ENCODE results near the gene LRRC10B.
"Not testable (repeated sequence)": the region's sequence is repeated elsewhere in the genome, so short reads cannot be mapped to it uniquely, and the experiment has no call there.

LRRC10B gene

DNA sequence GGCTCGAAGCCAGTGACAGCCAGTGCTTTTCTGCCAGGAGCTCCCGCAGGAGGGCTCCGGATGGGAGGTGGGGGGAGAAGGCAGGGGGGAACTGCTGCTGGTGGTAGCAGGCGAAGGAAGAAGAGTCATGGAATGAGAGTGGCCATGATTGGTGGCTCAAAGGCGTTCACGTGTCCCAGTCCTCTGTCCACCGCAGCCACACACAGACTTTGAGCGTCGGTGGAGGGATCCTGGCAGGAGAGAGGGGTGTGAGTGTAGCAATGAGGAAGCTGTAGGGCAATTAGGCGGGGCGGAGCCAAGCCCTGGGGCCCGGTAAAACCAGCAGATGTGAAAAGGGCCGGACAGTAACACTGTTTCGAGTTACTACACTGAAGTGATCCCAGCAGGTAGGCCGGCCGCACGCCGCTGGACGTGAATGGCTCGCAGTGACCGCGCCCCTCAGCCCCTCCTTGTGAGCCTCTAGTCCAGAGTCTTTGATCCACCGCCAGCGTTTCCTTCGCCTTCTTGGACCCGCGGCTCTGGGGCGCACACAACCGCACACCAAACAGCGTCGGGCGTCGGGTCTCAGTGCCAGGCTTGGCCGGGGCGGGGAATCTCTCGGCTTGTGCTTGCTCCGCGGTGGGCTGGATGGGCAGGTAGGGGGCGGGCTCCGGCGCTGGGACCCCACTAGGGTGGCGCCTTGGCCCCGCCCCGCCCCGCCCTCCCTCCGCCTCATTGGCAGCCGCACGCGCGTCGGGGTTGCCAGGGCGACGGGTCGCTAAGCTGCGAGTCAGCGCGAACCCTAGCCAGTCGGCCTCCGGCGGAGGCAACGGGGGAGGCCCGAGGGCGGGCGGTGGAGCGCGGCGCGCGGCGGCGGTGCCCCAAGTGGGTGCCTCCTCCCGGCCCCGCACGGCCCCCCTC lies at the start of gene LRRC10B:
Gene LRRC10B (plus strand): TSS at position 788 of the 900 bp plus-strand sequence. CDS start 250 bp downstream, outside the sequence.
- H3K27me3 ChIP-seq (replicated peaks; ENCODE audit: control insufficient read depth, insufficient read depth, low read length) = peaks cover 50% of the 10 kb centered on the region
- no peak within 1 kb of the TSS for H3K9ac ChIP-seq (ENCODE audit: low read length)
- peak within 1 kb of the TSS; percentile 29 for H3K4me3 ChIP-seq (ENCODE audit: low read length)
- DNase-seq (ENCODE audit: low read depth) = peak; percentile 39
- H3K9me3 ChIP-seq (ENCODE audit: control insufficient read depth, low read length) = no peaks in the 10 kb centered on the region
- H3K4me1 ChIP-seq (ENCODE audit: control insufficient read depth, insufficient read depth, low read length) = peaks cover 4% of the 10 kb centered on the region
- no peaks in the 10 kb centered on the region for H3K36me3 ChIP-seq (ENCODE audit: control insufficient read depth, insufficient read depth, low read length, severe bottlenecking)

GRCh38 chr11:61460474-61460881 lies 48.1 kb upstream of the LRRC10B start:
- Histone ChIP-seq H3K36me3 (ENCODE audit: control insufficient read depth, insufficient read depth, low read length, severe bottlenecking) (peaks cover 3% of the 10 kb centered on the region), H3K4me3 (ENCODE audit: low read length) (no peak overlapping the region), H3K27me3 (replicated peaks; ENCODE audit: control insufficient read depth, insufficient read depth, low read length) (no peaks in the 10 kb centered on the region), H3K9ac (ENCODE audit: low read length) (peak overlapping the region; percentile 22), H3K4me1 (ENCODE audit: control insufficient read depth, insufficient read depth, low read length) (peaks cover 17% of the 10 kb centered on the region), H3K9me3 (ENCODE audit: control insufficient read depth, low read length) (no peaks in the 10 kb centered on the region)
- peak; percentile 29 for DNase-seq (ENCODE audit: low read depth)

- no peak for DNase-seq (ENCODE audit: low read depth)
- peak overlapping the region; percentile 22 for H3K9ac ChIP-seq (ENCODE audit: low read length)
- peaks cover 17% of the 10 kb centered on the region for H3K4me1 ChIP-seq (ENCODE audit: control insufficient read depth, insufficient read depth, low read length)
- no peaks in the 10 kb centered on the region for H3K27me3 ChIP-seq (replicated peaks; ENCODE audit: control insufficient read depth, insufficient read depth, low read length)
- no peaks in the 10 kb centered on the region for H3K36me3 ChIP-seq (ENCODE audit: control insufficient read depth, insufficient read depth, low read length, severe bottlenecking)
- no peak overlapping the region for H3K4me3 ChIP-seq (ENCODE audit: low read length)
- no peaks in the 10 kb centered on the region for H3K9me3 ChIP-seq (ENCODE audit: control insufficient read depth, low read length)
These were observed 47.6 kb upstream of the LRRC10B start for GRCh38 chr11:61460986-61461385.

GRCh38 chr11:61467602-61468001 lies 40.9 kb upstream of the LRRC10B start:
- not testable (repeated sequence) for H3K9ac ChIP-seq (ENCODE audit: low read length); H3K4me3 ChIP-seq (ENCODE audit: low read length); H3K36me3 ChIP-seq (ENCODE audit: control insufficient read depth, insufficient read depth, low read length, severe bottlenecking); H3K9me3 ChIP-seq (ENCODE audit: control insufficient read depth, low read length); DNase-seq (ENCODE audit: low read depth); H3K27me3 ChIP-seq (replicated peaks; ENCODE audit: control insufficient read depth, insufficient read depth, low read length)
- H3K4me1 ChIP-seq (ENCODE audit: control insufficient read depth, insufficient read depth, low read length) = peaks cover 15% of the 10 kb centered on the region

GRCh38 chr11:61468002-61468401 lies 40.5 kb upstream of the LRRC10B start:
- Histone ChIP-seq H3K9me3 (ENCODE audit: control insufficient read depth, low read length) (no peaks in the 10 kb centered on the region), H3K36me3 (ENCODE audit: control insufficient read depth, insufficient read depth, low read length, severe bottlenecking) (peaks cover 7% of the 10 kb centered on the region), H3K4me1 (ENCODE audit: control insufficient read depth, insufficient read depth, low read length) (peaks cover 19% of the 10 kb centered on the region), H3K27me3 (replicated peaks; ENCODE audit: control insufficient read depth, insufficient read depth, low read length) (no peaks in the 10 kb centered on the region), H3K9ac (ENCODE audit: low read length) (no peak overlapping the region), H3K4me3 (ENCODE audit: low read length) (no peak overlapping the region)
- DNase-seq (ENCODE audit: low read depth) = no peak

- H3K27me3 ChIP-seq (replicated peaks; ENCODE audit: control insufficient read depth, insufficient read depth, low read length) = no peaks in the 10 kb centered on the region
- peaks cover 49% of the 10 kb centered on the region for H3K4me1 ChIP-seq (ENCODE audit: control insufficient read depth, insufficient read depth, low read length)
- peak overlapping the region; percentile 59 for H3K4me3 ChIP-seq (ENCODE audit: low read length)
- no peaks in the 10 kb centered on the region for H3K9me3 ChIP-seq (ENCODE audit: control insufficient read depth, low read length)
- H3K36me3 ChIP-seq (ENCODE audit: control insufficient read depth, insufficient read depth, low read length, severe bottlenecking) = peaks cover 3% of the 10 kb centered on the region
- no peak for DNase-seq (ENCODE audit: low read depth)
- peak overlapping the region; percentile 87 for H3K9ac ChIP-seq (ENCODE audit: low read length)
These were observed 36.3 kb upstream of the LRRC10B start for GRCh38 chr11:61472282-61472681.

DNA sequence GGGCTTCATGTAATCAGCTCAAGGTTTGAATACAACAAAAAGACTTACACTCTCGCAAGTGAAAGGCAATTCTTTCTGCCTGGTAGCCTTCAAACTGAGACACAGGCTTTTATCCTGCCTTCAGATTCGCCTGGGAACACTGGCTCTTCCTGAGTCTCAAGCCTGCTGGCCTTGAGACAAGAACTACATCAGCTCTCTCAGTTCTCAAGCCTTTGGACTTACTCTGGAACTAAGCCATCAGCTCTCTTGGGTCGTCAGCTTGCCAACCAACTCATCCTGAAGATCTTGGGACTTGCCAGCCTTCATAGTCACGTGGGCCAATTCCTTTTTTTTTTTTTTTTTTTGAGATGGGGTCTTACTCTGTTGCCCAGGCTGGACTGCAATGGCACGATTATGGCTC lies 35.7 kb upstream of the LRRC10B start:
- no peak for DNase-seq (ENCODE audit: low read depth)
- no peaks in the 10 kb centered on the region for H3K27me3 ChIP-seq (replicated peaks; ENCODE audit: control insufficient read depth, insufficient read depth, low read length)
- peak overlapping the region; percentile 59 for H3K4me3 ChIP-seq (ENCODE audit: low read length)
- peaks cover 3% of the 10 kb centered on the region for H3K36me3 ChIP-seq (ENCODE audit: control insufficient read depth, insufficient read depth, low read length, severe bottlenecking)
- peak overlapping the region; percentile 87 for H3K9ac ChIP-seq (ENCODE audit: low read length)
- no peaks in the 10 kb centered on the region for H3K9me3 ChIP-seq (ENCODE audit: control insufficient read depth, low read length)
- H3K4me1 ChIP-seq (ENCODE audit: control insufficient read depth, insufficient read depth, low read length) = peaks cover 51% of the 10 kb centered on the region

DNA sequence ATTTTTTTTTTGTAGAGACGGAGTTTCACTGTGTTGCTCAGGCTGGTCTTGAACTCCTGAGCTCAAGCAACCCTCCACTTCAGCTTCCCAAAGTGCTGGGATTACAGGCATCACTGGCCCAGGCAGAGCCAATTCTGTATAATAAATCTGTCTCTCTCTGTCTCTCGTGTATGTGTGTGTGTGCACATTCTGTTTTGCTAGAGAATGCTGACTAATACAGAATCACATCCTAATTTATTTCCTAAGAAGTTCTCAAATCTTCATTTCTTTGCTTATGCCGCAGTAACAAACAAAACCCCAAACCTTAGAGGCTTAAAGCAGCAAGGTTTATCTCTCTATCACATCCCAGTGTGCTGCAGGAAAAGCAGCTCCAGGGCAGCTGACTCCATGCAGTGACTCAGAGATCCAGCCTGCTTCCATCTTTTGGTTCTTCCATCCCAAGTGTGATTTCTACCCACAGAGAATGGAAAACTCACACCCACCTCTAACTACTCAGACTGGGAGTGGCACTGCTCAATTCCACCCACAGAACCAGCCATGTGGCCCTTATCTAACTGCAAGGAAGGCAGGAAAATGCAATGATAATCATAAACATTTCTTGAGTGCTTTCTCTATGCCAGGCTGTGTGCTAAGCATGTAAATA lies 35.1 kb upstream of the LRRC10B start:
- Histone ChIP-seq H3K36me3 (ENCODE audit: control insufficient read depth, insufficient read depth, low read length, severe bottlenecking) (peaks cover 3% of the 10 kb centered on the region), H3K4me1 (ENCODE audit: control insufficient read depth, insufficient read depth, low read length) (peaks cover 46% of the 10 kb centered on the region), H3K4me3 (ENCODE audit: low read length) (peak overlapping the region; percentile 1), H3K9ac (ENCODE audit: low read length) (peak overlapping the region; percentile 87), H3K27me3 (replicated peaks; ENCODE audit: control insufficient read depth, insufficient read depth, low read length) (no peaks in the 10 kb centered on the region), H3K9me3 (ENCODE audit: control insufficient read depth, low read length) (no peaks in the 10 kb centered on the region)
- peak; percentile 22 for DNase-seq (ENCODE audit: low read depth)

DNA sequence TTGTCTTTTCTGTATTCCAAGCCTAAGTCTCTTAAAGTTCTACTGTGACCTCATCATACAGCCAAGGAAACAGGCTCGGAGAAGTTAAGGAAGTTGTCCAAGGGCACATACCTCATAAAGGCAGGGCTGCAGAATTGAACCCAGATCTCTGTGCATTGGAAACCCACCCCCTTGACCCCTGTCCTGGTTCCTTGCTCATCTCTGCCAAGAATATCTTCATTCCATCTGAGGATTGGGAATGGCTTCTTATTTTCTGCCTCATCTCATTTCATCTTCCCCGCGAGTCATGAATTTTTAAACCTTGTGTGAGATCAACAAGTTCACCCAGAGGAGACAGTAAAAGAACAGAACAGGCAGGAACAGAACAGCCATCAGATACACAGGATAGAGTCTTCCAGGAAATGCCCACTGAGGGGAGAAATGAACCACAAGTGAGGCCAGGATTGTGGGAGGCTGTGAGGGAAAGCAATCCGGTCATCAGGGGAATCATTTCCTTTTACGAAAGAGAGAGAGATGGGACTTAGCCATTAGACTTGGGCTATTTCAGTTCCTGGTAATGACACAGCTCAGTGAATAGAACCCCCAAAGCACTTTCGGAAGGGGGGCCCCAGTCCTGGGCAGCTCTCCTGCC lies 34.4 kb upstream of the LRRC10B start:
- H3K36me3 ChIP-seq (ENCODE audit: control insufficient read depth, insufficient read depth, low read length, severe bottlenecking) = peaks cover 3% of the 10 kb centered on the region
- DNase-seq (ENCODE audit: low read depth) = no peak
- H3K4me1 ChIP-seq (ENCODE audit: control insufficient read depth, insufficient read depth, low read length) = peaks cover 46% of the 10 kb centered on the region
- peak overlapping the region; percentile 87 for H3K9ac ChIP-seq (ENCODE audit: low read length)
- H3K4me3 ChIP-seq (ENCODE audit: low read length) = peak overlapping the region; percentile 1
- H3K27me3 ChIP-seq (replicated peaks; ENCODE audit: control insufficient read depth, insufficient read depth, low read length) = no peaks in the 10 kb centered on the region
- H3K9me3 ChIP-seq (ENCODE audit: control insufficient read depth, low read length) = no peaks in the 10 kb centered on the region

GRCh38 chr11:61475433-61475832 lies 33.1 kb upstream of the LRRC10B start:
- Histone ChIP-seq H3K27me3 (replicated peaks; ENCODE audit: control insufficient read depth, insufficient read depth, low read length) (peaks cover 6% of the 10 kb centered on the region), H3K9ac (ENCODE audit: low read length) (peak overlapping the region; percentile 87)
- DNase-seq (ENCODE audit: low read depth) = no peak

DNA sequence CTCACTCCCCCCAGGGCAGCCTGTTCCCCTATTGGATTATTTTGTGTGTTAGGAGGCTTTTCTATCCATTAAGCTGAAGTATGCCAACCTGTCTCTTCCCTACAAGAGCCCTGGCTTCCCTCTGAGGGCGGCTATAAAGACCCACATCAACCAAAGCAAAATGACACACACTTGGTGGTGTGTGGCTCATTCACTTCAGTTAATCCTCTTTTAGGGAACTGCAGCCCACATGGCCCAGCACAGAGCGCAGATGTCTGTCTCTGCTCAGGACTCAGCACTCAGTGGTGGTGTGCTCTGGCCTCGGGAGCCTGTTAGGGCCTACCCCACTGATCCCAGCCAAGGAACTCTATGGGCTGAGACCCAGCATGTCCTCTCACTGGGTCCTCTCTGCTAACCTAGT lies 32.2 kb upstream of the LRRC10B start:
- DNase-seq (ENCODE audit: low read depth) = no peak
- Histone ChIP-seq H3K27me3 (replicated peaks; ENCODE audit: control insufficient read depth, insufficient read depth, low read length) (peaks cover 6% of the 10 kb centered on the region), H3K4me1 (ENCODE audit: control insufficient read depth, insufficient read depth, low read length) (peaks cover 46% of the 10 kb centered on the region), H3K4me3 (ENCODE audit: low read length) (no peak overlapping the region), H3K36me3 (ENCODE audit: control insufficient read depth, insufficient read depth, low read length, severe bottlenecking) (no peaks in the 10 kb centered on the region), H3K9me3 (ENCODE audit: control insufficient read depth, low read length) (no peaks in the 10 kb centered on the region), H3K9ac (ENCODE audit: low read length) (peak overlapping the region; percentile 26)

More at GRCh38 chr11:61475433-61475832, 33.1 kb upstream of the LRRC10B start:
- Histone ChIP-seq H3K9me3 (ENCODE audit: control insufficient read depth, low read length) (no peaks in the 10 kb centered on the region), H3K4me1 (ENCODE audit: control insufficient read depth, insufficient read depth, low read length) (peaks cover 46% of the 10 kb centered on the region), H3K4me3 (ENCODE audit: low read length) (no peak overlapping the region), H3K36me3 (ENCODE audit: control insufficient read depth, insufficient read depth, low read length, severe bottlenecking) (no peaks in the 10 kb centered on the region)

Data from adipocyte (in vitro differentiated cells).